ENCODE measurements around the gene SMCO2.

DNA sequence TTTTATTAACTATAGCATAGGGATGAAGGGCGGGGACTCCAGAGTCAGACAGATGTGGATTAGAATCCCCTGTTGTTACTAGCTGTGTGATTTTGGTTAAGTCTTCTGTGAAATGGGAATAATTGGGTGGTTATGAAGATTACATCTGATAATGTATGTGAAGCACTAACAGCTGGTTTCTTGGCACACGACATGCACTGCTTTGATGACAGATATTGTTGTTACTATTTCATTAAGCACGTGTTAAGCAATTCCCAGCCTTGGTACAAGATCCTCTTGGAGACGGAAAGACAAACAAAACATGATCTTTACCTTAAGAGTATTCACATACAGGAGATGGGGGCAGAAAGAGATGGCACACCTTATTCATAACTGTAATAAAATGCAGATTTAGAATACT lies 85.4 kb downstream of the SMCO2 start:
- TF ChIP-seq, protein P1, sequence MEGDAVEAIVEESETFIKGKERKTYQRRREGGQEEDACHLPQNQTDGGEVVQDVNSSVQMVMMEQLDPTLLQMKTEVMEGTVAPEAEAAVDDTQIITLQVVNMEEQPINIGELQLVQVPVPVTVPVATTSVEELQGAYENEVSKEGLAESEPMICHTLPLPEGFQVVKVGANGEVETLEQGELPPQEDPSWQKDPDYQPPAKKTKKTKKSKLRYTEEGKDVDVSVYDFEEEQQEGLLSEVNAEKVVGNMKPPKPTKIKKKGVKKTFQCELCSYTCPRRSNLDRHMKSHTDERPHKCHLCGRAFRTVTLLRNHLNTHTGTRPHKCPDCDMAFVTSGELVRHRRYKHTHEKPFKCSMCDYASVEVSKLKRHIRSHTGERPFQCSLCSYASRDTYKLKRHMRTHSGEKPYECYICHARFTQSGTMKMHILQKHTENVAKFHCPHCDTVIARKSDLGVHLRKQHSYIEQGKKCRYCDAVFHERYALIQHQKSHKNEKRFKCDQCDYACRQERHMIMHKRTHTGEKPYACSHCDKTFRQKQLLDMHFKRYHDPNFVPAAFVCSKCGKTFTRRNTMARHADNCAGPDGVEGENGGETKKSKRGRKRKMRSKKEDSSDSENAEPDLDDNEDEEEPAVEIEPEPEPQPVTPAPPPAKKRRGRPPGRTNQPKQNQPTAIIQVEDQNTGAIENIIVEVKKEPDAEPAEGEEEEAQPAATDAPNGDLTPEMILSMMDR (IDR thresholded peaks at IDR 0.05; ENCODE audit: low read depth, low read length, poor library complexity, severe bottlenecking) = no peak
- TF ChIP-seq EZH2phosphoT487 (IDR thresholded peaks at IDR 0.05; ENCODE audit: borderline replicate concordance, low read length) = no peak
